C4-2B (cell line): ENCODE results near the gene SNW1.

Source experiments
- H3K27ac ChIP-seq: fragments of 450-650 bp; 2 replicates; pipeline ENCODE4 v1.5.1; 2017
- ZFX ChIP-seq: fragments of 450-650 bp; IDR thresholded peaks from 2 replicates; pipeline ENCODE4 v1.6.1; 2017
- TF ChIP-seq, protein P1 (sequence below): fragments of 450-650 bp; conservative IDR thresholded peaks from 2 replicates; pipeline ENCODE4 v1.5.1; 2017; ENCODE audit warnings: mild to moderate bottlenecking

SNW1 gene

GRCh38 chr14:77709412-77709811, 51.5 kb downstream of the SNW1 start:
- TF ChIP-seq, protein P1, sequence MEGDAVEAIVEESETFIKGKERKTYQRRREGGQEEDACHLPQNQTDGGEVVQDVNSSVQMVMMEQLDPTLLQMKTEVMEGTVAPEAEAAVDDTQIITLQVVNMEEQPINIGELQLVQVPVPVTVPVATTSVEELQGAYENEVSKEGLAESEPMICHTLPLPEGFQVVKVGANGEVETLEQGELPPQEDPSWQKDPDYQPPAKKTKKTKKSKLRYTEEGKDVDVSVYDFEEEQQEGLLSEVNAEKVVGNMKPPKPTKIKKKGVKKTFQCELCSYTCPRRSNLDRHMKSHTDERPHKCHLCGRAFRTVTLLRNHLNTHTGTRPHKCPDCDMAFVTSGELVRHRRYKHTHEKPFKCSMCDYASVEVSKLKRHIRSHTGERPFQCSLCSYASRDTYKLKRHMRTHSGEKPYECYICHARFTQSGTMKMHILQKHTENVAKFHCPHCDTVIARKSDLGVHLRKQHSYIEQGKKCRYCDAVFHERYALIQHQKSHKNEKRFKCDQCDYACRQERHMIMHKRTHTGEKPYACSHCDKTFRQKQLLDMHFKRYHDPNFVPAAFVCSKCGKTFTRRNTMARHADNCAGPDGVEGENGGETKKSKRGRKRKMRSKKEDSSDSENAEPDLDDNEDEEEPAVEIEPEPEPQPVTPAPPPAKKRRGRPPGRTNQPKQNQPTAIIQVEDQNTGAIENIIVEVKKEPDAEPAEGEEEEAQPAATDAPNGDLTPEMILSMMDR, result no peak
- TF ChIP-seq ZFX, result no peak
- H3K27ac ChIP-seq, result no peak overlapping the region

DNA sequence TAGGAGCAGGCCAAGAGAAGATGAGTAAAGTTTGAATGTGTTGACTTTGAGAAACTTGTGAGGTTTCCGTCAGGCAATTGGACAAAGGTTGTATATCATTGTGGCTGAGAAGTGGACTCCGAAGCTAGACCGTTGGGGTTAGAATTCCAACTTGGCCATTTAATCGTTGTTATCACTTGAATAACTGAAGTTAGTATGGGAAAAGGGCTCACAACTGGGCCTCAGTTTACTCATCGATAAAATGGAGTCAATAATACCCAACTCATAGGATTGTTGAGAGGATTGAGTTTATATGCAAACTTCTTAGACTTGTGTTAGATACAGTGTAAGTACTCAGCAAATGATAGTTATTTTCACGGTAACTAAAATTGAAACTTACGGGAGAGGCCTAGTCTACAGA, 52.2 kb downstream of the SNW1 start:
- peak overlapping the region; percentile 84; the same call in 1 of the 2 replicates for H3K27ac ChIP-seq
- no peak for TF ChIP-seq ZFX
- TF ChIP-seq, protein P1, result no peak

DNA sequence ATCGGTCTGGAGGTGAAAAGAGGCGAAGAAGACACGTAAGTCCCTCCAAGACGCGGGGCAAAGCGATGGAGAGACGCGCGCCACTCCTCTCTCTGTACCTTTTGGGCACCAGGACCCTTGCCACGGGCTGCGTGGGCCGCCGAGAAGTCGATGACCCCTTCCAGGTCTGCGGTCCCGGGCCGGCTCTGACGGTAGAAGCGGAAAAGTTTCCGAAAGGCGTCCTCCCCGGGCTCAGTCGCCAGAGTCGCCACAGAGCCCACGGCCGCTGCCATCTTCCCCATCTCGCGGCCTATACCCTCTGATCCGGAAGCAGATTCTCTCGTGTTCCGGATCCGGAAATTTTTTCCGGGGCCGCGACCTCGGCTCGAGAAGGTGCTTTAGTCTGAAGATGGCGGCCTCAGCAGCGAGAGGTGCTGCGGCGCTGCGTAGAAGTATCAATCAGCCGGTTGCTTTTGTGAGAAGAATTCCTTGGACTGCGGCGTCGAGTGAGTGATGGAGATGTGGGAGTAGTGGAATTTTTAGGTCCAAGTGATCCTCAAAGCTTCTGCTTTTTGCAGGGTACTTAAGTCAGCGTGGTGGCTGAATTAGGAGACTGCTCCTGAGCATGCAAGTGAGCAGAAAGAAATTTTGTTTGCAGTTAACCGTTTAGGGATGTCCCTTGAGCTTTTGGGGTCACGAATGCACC, 53.1 kb downstream of the SNW1 start, which contains the start of the genes ALKBH1 and SLIRP:
TSS of gene ALKBH1 (minus strand) at position 300 of the 685 bp plus-strand sequence. CDS start at position 281, 19 bp downstream.
TSS of gene SLIRP (plus strand) at position 380 of the 685 bp plus-strand sequence. CDS start at position 389, 9 bp downstream.
- H3K27ac ChIP-seq, result peak within 1 kb of the TSS; percentile 84
- peak; percentile 28; the same call in 1 of the 2 replicates for TF ChIP-seq ZFX
- TF ChIP-seq, protein P1, result 0 out of 2 replicates have a peak, but pooled peaks have one; percentile 3

DNA sequence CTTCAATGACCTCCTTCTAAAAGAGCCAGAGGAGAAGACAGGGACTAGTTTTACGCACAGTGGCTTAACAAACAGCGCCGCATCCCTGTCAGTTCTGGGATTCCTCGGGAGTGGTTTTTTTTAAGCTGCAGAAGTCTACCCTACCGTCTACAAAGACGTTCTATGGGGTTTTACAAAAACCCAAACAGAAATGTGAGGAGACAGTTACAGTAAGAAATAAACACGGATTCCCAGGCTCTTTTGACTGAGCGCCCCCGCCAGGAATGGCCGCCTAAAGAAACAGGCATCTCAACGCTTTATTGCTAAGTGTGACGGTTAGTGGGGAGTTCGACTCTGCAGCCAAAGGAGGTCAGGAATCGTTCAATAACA, 53.6 kb downstream of the SNW1 start:
- peak overlapping the region; percentile 84 for H3K27ac ChIP-seq
- TF ChIP-seq, protein P1, result peak; percentile 77
- TF ChIP-seq ZFX, result no peak

DNA sequence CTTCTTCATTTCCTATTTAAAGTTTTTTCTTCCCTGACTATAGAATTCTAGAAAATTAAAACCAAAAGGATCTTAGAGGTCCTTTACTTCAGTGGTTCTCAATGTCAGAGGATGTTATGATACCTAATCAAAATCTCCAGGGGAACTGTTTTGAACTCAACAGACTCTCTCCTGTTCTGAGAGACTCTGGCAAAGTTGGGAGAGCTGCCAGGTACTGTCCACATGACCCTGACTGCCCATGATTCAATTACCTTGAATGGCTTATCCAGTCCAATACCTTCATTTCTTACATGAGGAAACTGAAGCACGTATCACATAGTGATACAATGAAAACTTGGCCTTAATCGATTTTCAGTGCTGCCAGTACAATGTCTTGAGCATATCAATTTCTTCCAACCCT, 69.7 kb downstream of the SNW1 start:
- H3K27ac ChIP-seq, result no peak overlapping the region
- TF ChIP-seq ZFX, result no peak
- TF ChIP-seq, protein P1, result no peak

DNA sequence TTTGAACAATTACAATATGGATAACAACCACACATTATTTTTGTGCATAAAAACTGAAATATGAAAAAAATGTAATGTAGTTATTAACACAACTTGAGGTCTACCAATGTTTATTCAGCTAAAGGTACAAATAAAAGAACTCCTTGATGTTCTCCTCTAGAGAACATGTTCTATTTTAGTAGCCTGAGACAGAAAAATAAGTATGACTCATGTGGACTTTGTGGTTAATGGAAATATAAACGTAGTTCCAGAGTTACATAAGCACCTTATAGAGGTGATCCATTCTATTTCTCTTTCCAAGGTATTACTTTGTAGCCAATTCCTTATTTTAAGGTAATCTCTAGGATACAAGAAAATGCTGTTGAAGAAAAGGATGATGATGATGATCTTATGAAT, 78.8 kb downstream of the SNW1 start:
- TF ChIP-seq, protein P1, result no peak
- no peak for TF ChIP-seq ZFX
- H3K27ac ChIP-seq, result no peak overlapping the region; the same call in 1 of the 2 replicates

- H3K27ac ChIP-seq, result peak overlapping the region; percentile 28; the same call in 1 of the 2 replicates
- no peak for TF ChIP-seq ZFX
- TF ChIP-seq, protein P1, result no peak
These were observed 79.5 kb downstream of the SNW1 start for GRCh38 chr14:77681196-77682157.
